ENCODE results near the gene FER. TPM values are rescaled to one million over a fixed set of nuclear protein-coding genes. Genes with fewer than 3 reads are reported as not detected.

FER gene
- total and polyA plus RNA-seq, 2 donors, result 2.8 to 8.8 TPM

DNA sequence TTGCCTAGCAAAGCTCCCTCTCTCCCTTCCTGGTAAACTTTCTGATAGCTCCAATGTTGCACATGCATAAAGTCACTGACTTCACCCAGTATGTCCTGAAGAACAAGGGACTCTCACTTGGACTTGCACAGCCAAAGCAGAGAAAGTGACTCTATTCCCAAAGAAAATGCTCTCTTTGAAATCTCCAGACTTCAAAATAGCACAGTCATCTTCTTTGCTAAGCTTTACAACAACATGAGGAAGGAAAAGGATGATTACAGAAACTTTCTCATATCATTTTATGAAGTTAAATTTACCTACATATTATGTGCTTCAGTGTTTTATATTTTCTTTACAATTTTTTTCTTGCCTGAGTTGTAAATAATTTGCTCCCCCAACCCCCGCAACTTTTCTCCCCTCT lies 397.4 kb downstream of the FER start:
- H3K27me3 ChIP-seq (ENCODE audit: control insufficient read depth in 2 of 2, insufficient read depth in 1 of 2, low read length in 1 of 2), result no peaks in the 10 kb centered on the region
- no peak overlapping the region for H3K27ac ChIP-seq (ENCODE audit: low read depth in 1 of 2, low read length in 1 of 2)
- WGBS, result 99% methylated on average over 1 of the region's 1 CpG
- DNase-seq (ENCODE audit: low read depth in 6 of 9, low spot score in 9 of 9), result no peak
- H3K4me3 ChIP-seq (ENCODE audit: low read length in 2 of 2), result no peak overlapping the region
- H3K9me3 ChIP-seq (ENCODE audit: control insufficient read depth in 2 of 2, insufficient read depth in 1 of 2, low read length in 1 of 2), result no peaks in the 10 kb centered on the region
- no peaks in the 10 kb centered on the region for H3K4me1 ChIP-seq (ENCODE audit: control insufficient read depth in 2 of 2, insufficient read depth in 2 of 2, low read length in 2 of 2)
- no peaks in the 10 kb centered on the region for H3K36me3 ChIP-seq (ENCODE audit: control insufficient read depth in 2 of 2, insufficient read depth in 2 of 2, low read length in 1 of 2)

DNA sequence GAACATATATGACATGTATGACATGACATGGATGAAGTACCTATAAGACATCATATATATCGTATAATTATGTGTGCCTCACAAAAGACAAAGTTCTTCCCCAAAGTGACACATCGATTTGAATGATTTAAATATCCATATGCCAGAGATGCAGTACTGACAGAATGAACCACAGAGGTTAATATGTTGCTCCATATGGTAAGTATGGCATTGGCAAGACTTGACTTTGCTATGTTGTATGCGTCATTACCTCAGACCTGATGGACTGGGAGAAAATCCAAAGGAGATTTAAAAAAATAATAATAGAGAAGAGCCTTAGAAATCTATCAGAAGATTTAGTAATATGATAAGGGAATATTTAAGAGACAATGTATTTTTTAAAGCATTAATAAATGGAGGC lies 398.9 kb downstream of the FER start:
- H3K36me3 ChIP-seq (ENCODE audit: control insufficient read depth in 2 of 2, insufficient read depth in 2 of 2, low read length in 1 of 2), result no peaks in the 10 kb centered on the region
- no peak overlapping the region for H3K27ac ChIP-seq (ENCODE audit: low read depth in 1 of 2, low read length in 1 of 2)
- no peaks in the 10 kb centered on the region for H3K4me1 ChIP-seq (ENCODE audit: control insufficient read depth in 2 of 2, insufficient read depth in 2 of 2, low read length in 2 of 2)
- 97% methylated on average over 3 of the region's 3 CpGs for WGBS
- H3K4me3 ChIP-seq (ENCODE audit: low read length in 2 of 2), result no peak overlapping the region
- DNase-seq (ENCODE audit: low read depth in 6 of 9, low spot score in 9 of 9), result no peak
- no peaks in the 10 kb centered on the region for H3K9me3 ChIP-seq (ENCODE audit: control insufficient read depth in 2 of 2, insufficient read depth in 1 of 2, low read length in 1 of 2)
- no peaks in the 10 kb centered on the region for H3K27me3 ChIP-seq (ENCODE audit: control insufficient read depth in 2 of 2, insufficient read depth in 1 of 2, low read length in 1 of 2)

DNA sequence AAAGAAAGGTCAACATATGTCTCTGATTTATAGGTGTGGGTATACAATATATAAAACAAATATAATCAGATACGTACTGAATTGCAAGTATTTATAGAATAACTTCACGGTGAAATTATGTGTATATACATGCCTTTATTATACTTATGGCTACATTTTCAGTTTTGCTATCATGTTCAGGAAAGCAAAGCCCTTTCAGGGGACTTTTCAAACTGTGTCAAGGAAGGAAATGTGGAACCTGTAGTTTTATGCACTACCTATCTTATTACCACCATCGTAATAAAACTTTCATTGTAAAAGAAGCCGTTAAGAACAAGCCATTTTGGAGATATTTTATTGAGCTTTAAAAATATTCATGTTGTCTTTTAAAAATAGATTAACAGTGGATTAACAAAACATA lies 404.9 kb downstream of the FER start:
- no peak overlapping the region for H3K27ac ChIP-seq (ENCODE audit: low read depth in 1 of 2, low read length in 1 of 2)
- no peaks in the 10 kb centered on the region for H3K36me3 ChIP-seq (ENCODE audit: control insufficient read depth in 2 of 2, insufficient read depth in 2 of 2, low read length in 1 of 2)
- H3K27me3 ChIP-seq (ENCODE audit: control insufficient read depth in 2 of 2, insufficient read depth in 1 of 2, low read length in 1 of 2), result no peaks in the 10 kb centered on the region
- 97% methylated on average over 4 of the region's 4 CpGs for WGBS
- no peak overlapping the region for H3K4me3 ChIP-seq (ENCODE audit: low read length in 2 of 2)
- no peaks in the 10 kb centered on the region for H3K9me3 ChIP-seq (ENCODE audit: control insufficient read depth in 2 of 2, insufficient read depth in 1 of 2, low read length in 1 of 2)
- DNase-seq (ENCODE audit: low read depth in 6 of 9, low spot score in 9 of 9), result no peak
- H3K4me1 ChIP-seq (ENCODE audit: control insufficient read depth in 2 of 2, insufficient read depth in 2 of 2, low read length in 2 of 2), result no peaks in the 10 kb centered on the region

GRCh38 chr5:109155625-109156024 lies 407.9 kb downstream of the FER start:
- Histone ChIP-seq H3K4me1 (ENCODE audit: control insufficient read depth in 2 of 2, insufficient read depth in 2 of 2, low read length in 2 of 2) (no peaks in the 10 kb centered on the region), H3K36me3 (ENCODE audit: control insufficient read depth in 2 of 2, insufficient read depth in 2 of 2, low read length in 1 of 2) (no peaks in the 10 kb centered on the region), H3K9me3 (ENCODE audit: control insufficient read depth in 2 of 2, insufficient read depth in 1 of 2, low read length in 1 of 2) (no peaks in the 10 kb centered on the region), H3K27me3 (ENCODE audit: control insufficient read depth in 2 of 2, insufficient read depth in 1 of 2, low read length in 1 of 2) (no peaks in the 10 kb centered on the region), H3K27ac (ENCODE audit: low read depth in 1 of 2, low read length in 1 of 2) (no peak overlapping the region), H3K4me3 (ENCODE audit: low read length in 2 of 2) (no peak overlapping the region)
- DNase-seq (ENCODE audit: low read depth in 6 of 9, low spot score in 9 of 9), result no peak

DNA sequence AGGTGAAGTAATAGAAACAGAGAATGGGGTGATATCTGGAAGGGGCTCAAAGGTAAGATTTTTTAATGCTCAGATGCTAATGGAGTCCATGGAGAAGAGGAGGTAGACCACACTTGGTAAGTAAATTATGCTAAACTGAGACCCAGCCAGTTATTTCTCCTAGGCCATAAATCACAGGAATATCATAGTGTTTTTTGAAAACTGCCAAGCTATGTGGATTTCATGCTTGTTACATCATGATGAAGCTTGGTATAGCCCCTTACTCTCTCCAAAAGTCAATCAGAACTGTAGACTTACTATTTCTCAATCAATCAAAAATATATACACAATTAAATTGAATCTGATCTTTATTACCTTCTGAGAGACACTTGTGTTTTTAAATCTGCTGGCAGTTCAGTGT lies 409.2 kb downstream of the FER start:
- H3K4me3 ChIP-seq (ENCODE audit: low read length in 2 of 2), result no peak overlapping the region
- no peaks in the 10 kb centered on the region for H3K36me3 ChIP-seq (ENCODE audit: control insufficient read depth in 2 of 2, insufficient read depth in 2 of 2, low read length in 1 of 2)
- no peaks in the 10 kb centered on the region for H3K27me3 ChIP-seq (ENCODE audit: control insufficient read depth in 2 of 2, insufficient read depth in 1 of 2, low read length in 1 of 2)
- H3K9me3 ChIP-seq (ENCODE audit: control insufficient read depth in 2 of 2, insufficient read depth in 1 of 2, low read length in 1 of 2), result no peaks in the 10 kb centered on the region
- H3K4me1 ChIP-seq (ENCODE audit: control insufficient read depth in 2 of 2, insufficient read depth in 2 of 2, low read length in 2 of 2), result no peaks in the 10 kb centered on the region
- H3K27ac ChIP-seq (ENCODE audit: low read depth in 1 of 2, low read length in 1 of 2), result no peak overlapping the region
- DNase-seq (ENCODE audit: low read depth in 6 of 9, low spot score in 9 of 9), result no peak

DNA sequence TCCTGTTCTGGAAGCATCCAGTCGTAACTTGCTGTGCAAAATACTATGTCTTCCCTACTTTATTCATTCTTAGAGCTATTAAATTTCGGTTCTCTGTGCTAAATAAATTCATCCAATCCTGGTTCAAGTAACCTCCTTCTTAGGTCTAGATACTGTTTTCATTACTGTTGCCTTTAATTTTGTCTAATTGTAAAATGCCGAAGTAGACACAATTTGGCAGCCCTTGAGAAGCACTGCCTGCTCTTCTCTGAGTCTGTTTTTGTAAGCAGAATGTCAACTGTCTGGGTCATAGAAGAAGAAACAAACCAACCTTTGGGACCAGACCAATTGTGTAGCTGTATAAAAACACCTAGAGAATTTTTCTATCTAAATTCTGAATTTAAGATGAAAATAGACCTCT lies 412.8 kb downstream of the FER start:
- Histone ChIP-seq H3K4me3 (ENCODE audit: low read length in 2 of 2) (no peak overlapping the region), H3K9me3 (ENCODE audit: control insufficient read depth in 2 of 2, insufficient read depth in 1 of 2, low read length in 1 of 2) (no peaks in the 10 kb centered on the region), H3K36me3 (ENCODE audit: control insufficient read depth in 2 of 2, insufficient read depth in 2 of 2, low read length in 1 of 2) (no peaks in the 10 kb centered on the region), H3K27ac (ENCODE audit: low read depth in 1 of 2, low read length in 1 of 2) (no peak overlapping the region), H3K4me1 (ENCODE audit: control insufficient read depth in 2 of 2, insufficient read depth in 2 of 2, low read length in 2 of 2) (no peaks in the 10 kb centered on the region), H3K27me3 (ENCODE audit: control insufficient read depth in 2 of 2, insufficient read depth in 1 of 2, low read length in 1 of 2) (no peaks in the 10 kb centered on the region)
- 98% methylated on average over 3 of the region's 3 CpGs for WGBS
- DNase-seq (ENCODE audit: low read depth in 6 of 9, low spot score in 9 of 9), result no peak

GRCh38 chr5:109161914-109162683 lies 414.4 kb downstream of the FER start:
- H3K36me3 ChIP-seq (ENCODE audit: control insufficient read depth in 2 of 2, insufficient read depth in 2 of 2, low read length in 1 of 2), result no peaks in the 10 kb centered on the region
- WGBS, result 93% methylated on average over 4 of the region's 4 CpGs
- no peak overlapping the region for H3K27ac ChIP-seq (ENCODE audit: low read depth in 1 of 2, low read length in 1 of 2)
- no peak overlapping the region for H3K4me3 ChIP-seq (ENCODE audit: low read length in 2 of 2)
- no peaks in the 10 kb centered on the region for H3K27me3 ChIP-seq (ENCODE audit: control insufficient read depth in 2 of 2, insufficient read depth in 1 of 2, low read length in 1 of 2)
- no peaks in the 10 kb centered on the region for H3K9me3 ChIP-seq (ENCODE audit: control insufficient read depth in 2 of 2, insufficient read depth in 1 of 2, low read length in 1 of 2)
- no peaks in the 10 kb centered on the region for H3K4me1 ChIP-seq (ENCODE audit: control insufficient read depth in 2 of 2, insufficient read depth in 2 of 2, low read length in 2 of 2)
- DNase-seq (ENCODE audit: low read depth in 6 of 9, low spot score in 9 of 9), result no peak

- H3K4me1 ChIP-seq (ENCODE audit: control insufficient read depth in 2 of 2, insufficient read depth in 2 of 2, low read length in 2 of 2), result no peaks in the 10 kb centered on the region
- H3K27me3 ChIP-seq (ENCODE audit: control insufficient read depth in 2 of 2, insufficient read depth in 1 of 2, low read length in 1 of 2), result no peaks in the 10 kb centered on the region
- no peak overlapping the region for H3K27ac ChIP-seq (ENCODE audit: low read depth in 1 of 2, low read length in 1 of 2)
- no peak overlapping the region for H3K4me3 ChIP-seq (ENCODE audit: low read length in 2 of 2)
- no peaks in the 10 kb centered on the region for H3K36me3 ChIP-seq (ENCODE audit: control insufficient read depth in 2 of 2, insufficient read depth in 2 of 2, low read length in 1 of 2)
- H3K9me3 ChIP-seq (ENCODE audit: control insufficient read depth in 2 of 2, insufficient read depth in 1 of 2, low read length in 1 of 2), result no peaks in the 10 kb centered on the region
- DNase-seq (ENCODE audit: low read depth in 6 of 9, low spot score in 9 of 9), result no peak
- WGBS, result 98% methylated on average over 4 of the region's 4 CpGs
These were observed 415.6 kb downstream of the FER start for GRCh38 chr5:109163336-109163735.

GRCh38 chr5:109164001-109164400 lies 416.3 kb downstream of the FER start:
- Histone ChIP-seq H3K4me1 (ENCODE audit: control insufficient read depth in 2 of 2, insufficient read depth in 2 of 2, low read length in 2 of 2) (no peaks in the 10 kb centered on the region), H3K36me3 (ENCODE audit: control insufficient read depth in 2 of 2, insufficient read depth in 2 of 2, low read length in 1 of 2) (no peaks in the 10 kb centered on the region), H3K9me3 (ENCODE audit: control insufficient read depth in 2 of 2, insufficient read depth in 1 of 2, low read length in 1 of 2) (no peaks in the 10 kb centered on the region), H3K27me3 (ENCODE audit: control insufficient read depth in 2 of 2, insufficient read depth in 1 of 2, low read length in 1 of 2) (no peaks in the 10 kb centered on the region), H3K4me3 (ENCODE audit: low read length in 2 of 2) (no peak overlapping the region), H3K27ac (ENCODE audit: low read depth in 1 of 2, low read length in 1 of 2) (no peak overlapping the region)
- DNase-seq (ENCODE audit: low read depth in 6 of 9, low spot score in 9 of 9), result no peak
- WGBS, result 95% methylated on average over 2 of the region's 2 CpGs

DNA sequence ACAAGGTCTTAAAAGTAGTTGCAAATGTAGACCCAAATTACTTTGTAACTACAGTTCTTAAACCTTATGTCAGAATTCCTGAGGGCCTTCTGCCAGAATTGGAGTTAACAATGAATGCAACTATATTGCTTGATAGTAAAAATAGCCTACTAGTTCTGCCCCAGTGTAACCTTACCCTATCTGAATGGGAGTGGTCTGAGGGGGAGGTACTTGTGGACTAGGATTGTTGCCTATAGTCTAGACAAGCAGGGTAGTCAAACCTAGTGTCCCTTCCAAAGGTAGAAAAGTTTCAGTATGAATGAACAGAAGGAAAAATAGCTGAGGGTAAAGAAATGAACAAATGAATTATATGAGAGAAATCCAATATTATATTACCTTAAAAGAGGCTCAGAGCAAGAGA lies 419.9 kb downstream of the FER start:
- Histone ChIP-seq H3K4me1 (ENCODE audit: control insufficient read depth in 2 of 2, insufficient read depth in 2 of 2, low read length in 2 of 2) (no peaks in the 10 kb centered on the region), H3K27ac (ENCODE audit: low read depth in 1 of 2, low read length in 1 of 2) (no peak overlapping the region), H3K27me3 (ENCODE audit: control insufficient read depth in 2 of 2, insufficient read depth in 1 of 2, low read length in 1 of 2) (no peaks in the 10 kb centered on the region), H3K36me3 (ENCODE audit: control insufficient read depth in 2 of 2, insufficient read depth in 2 of 2, low read length in 1 of 2) (no peaks in the 10 kb centered on the region), H3K9me3 (ENCODE audit: control insufficient read depth in 2 of 2, insufficient read depth in 1 of 2, low read length in 1 of 2) (no peaks in the 10 kb centered on the region), H3K4me3 (ENCODE audit: low read length in 2 of 2) (no peak overlapping the region)
- no peak for DNase-seq (ENCODE audit: low read depth in 6 of 9, low spot score in 9 of 9)
